Left cardiac atrium (tissue), 4 donors: ENCODE measurements around the gene DNAI2. TPM values are rescaled to one million over a fixed set of nuclear protein-coding genes. Genes with fewer than 3 reads are reported as not detected.

ENCODE experiments used
- ATAC-seq, 2 donors: fragments of 200-7000 bp; cut with Tn5 transposase; one replicate each; pipeline ENCODE4 v1.9.1; 2020; ENCODE audit warnings: mild to moderate bottlenecking in 2 of 2, moderate library complexity in 2 of 2
- DNase-seq: peaks from one replicate; pipeline ENCODE4 v3.0.0-alpha.2; 2020
- intact Hi-C, 2 donors: fragments of 100-400 bp; cut with DNase I; formaldehyde crosslinking; loops; one replicate each; pipeline versions ENCODE4 v1.14.1 to v1.15.1; 2022 to 2023
- long read RNA-seq: library from polyadenylated mRNA; unstranded; transcript quantifications from one replicate; pipeline ENCODE4 v2.0.0, GENCODE V29; 2021
- total RNA-seq, 2 donors: library from RNA; stranded (reverse); fragmentation: NEBNext Ultra II Directional; extraction: Animal tissue kit (Norgen Biotek cat#: 25700); gene quantifications; one replicate each; pipeline ENCODE4 v1.2.1, GENCODE V29; 2021
- donor health status: DM: no; HTN: yes; CAD: no.
- donor health status: DM: no; HTN: yes; CAD: no; lungs with severe emphysema.
- donor health status: DM: yes; HTN: yes; CAD: no.
- donor health status: Dilated cardiomyopathy.

DNAI2 gene, protein sequence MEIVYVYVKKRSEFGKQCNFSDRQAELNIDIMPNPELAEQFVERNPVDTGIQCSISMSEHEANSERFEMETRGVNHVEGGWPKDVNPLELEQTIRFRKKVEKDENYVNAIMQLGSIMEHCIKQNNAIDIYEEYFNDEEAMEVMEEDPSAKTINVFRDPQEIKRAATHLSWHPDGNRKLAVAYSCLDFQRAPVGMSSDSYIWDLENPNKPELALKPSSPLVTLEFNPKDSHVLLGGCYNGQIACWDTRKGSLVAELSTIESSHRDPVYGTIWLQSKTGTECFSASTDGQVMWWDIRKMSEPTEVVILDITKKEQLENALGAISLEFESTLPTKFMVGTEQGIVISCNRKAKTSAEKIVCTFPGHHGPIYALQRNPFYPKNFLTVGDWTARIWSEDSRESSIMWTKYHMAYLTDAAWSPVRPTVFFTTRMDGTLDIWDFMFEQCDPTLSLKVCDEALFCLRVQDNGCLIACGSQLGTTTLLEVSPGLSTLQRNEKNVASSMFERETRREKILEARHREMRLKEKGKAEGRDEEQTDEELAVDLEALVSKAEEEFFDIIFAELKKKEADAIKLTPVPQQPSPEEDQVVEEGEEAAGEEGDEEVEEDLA
- not detected for total RNA-seq
- long read RNA-seq = 0 reads

DNA sequence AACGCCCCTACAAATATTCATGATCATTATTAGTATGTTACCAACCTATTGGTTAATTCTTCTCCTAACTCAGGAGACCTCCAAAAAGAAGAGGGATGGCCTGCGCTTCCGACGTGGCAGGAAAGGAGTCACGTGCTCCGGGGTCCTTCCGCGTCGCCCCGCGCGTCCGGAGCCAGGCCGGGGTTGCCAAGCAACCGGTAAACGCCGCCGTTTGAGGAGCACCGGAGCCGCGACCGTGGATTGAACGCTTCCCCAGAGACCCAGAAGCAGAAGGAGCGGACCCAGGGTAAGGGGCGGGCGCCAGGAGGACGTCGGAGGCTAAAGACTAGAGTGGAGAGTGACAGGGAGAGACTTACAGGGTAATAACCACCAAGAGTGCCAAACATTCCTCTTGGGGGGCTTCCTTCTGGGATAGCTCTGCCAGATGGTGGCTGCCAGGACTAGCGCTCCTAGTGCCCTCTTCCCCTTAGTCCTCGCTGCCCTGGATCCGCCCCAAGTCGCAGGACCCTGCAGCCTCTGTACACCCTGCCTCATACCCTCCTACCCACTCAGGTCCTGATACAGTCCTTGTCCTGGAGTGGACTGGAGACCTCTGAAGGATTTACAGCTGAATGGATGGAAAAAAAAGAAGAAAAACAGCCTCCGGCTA lies at the start of gene DNAI2:
TSS of gene DNAI2 (plus strand) at position 175 of the 649 bp plus-strand sequence. CDS start 7,584 bp downstream, outside the sequence.
- intact Hi-C loops = loop anchor here in 1 of 2 donors (10.0 kb wide), 1 partner anchor 59 kb away; the partner anchor contains the start of gene TTYH2
- ATAC-seq = peak in 1 of 2 donors; percentile 11
- DNase-seq = peak; percentile 64

DNA sequence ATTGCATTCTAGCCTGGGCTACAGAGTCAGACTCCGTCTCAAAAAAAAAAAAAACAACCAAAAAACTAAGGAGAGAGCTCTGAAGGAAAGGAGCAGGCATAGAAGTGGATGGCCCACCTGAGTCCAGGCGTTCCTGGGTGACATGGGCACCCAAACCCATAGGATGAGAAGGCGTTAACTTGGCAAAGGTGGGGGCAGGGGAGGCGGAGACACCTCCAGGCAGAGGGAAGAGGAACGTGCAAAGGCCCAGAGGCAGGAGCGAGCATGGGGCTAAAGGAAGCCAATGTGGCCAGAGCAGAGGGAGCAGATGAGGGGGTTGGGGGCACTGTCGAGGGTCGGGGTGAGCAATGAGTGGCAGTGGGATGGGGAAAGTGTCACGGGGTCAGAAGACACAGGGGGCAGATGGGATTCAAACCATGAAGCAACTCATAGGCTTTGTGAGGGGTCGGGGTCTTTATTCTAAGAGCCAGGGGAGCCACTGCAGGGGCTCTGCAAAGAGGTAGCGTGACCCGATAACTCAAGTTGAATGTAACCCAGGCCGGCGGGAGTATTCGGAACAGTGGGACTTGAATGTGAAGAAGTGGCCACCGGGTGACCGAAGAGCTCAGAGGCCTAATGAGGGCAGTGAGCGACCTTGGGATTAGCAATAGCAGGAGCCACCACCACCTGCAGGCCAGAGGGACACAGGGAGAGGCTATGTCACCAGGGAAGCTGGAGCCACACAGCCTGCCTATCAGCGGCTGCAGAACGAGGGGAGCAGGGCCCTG lies 48.9 kb upstream of the DNAI2 start:
- intact Hi-C loops = no loop called here
- ATAC-seq (no peak), DNase-seq (no peak)

DNA sequence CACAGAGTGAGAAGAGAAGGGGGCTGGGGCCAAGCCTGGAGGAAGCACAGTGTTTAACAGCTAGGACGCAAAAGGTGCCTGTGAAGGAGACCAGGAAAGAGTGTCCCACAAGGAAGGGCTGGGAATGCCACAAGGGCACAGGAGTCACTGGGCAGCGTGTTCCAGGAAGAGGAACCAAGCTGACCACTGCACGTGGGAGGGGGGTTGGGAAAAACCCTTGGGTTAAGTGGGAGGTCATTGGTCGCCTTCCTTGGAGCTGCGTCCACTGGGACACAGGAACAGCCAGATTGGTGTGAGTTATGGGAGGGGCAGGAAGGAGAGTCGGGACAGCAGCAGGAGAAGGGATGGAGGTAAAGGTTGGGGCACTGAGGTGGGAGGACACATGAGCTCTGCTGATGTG lies 47.8 kb upstream of the DNAI2 start:
- intact Hi-C loops = no loop called here
- ATAC-seq (no peak), DNase-seq (no peak)

DNA sequence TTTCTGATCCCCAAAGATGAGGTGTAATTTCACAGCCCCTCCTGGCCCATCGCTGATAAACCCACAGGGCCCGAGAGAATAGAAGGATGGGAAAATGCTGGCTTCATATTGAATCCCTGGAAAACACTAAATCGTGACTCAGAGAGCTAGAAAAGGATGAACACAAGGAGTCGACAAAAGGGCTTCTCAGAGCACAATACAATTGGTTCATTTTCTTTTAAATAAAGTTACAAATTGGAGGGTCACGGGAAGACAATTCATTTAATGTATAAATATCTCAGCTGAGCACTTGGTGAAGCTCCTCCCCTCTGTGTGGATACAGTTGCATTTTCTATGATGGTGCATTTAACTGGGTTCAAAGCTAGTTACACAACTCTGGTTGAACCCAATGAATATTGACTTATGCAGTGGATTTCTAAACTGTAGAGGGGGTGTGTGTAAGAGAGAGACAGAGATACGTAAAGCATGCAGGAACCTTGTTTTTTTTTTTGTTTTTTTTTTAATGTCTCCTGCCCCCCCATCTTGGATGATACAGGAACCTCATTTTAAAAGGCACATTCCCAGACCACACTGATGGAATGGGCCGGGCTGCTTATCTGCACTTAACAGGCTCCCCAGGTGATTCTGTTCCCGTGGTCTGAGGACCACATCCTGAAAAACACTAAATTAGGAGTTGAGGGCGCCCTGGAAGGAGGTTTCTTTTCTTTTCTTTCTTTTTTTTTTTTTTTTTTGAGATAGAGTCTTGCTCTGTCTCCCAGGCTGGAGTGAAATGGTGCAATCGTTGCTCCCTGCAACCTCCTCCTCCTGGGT lies 46.6 kb upstream of the DNAI2 start:
- intact Hi-C loops = no loop called here
- ATAC-seq (no peak), DNase-seq (no peak)

DNA sequence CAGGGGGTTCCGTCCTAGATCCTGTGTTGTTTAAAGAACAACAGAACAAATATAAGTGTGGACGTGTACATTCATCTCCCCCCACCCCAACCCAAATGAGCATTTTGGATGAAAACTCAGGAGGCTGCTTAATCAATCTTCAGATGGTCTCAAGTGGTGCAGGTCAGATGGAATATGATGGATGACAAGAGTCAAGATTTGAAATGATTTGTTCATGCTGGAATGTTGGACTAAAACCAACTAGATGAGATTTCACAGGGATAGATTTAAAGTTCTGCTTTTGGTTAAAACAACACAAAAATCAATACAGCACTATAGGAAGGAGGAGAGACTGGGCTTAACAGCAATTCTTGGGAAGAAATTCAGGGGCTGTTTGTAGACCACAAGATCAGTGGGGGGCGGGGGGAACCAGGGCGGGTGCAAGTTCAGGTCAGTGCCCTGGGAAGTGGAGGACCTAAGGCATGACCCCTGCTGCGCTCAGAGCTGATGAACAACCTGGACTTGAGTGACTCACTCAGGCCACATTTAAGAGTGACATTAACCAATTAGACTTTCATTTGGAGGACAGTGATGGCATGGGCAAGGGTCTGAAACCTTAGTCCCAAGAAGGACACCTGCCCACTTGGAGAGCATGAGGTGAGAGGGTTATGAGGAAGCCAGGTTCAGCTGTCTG lies 45.6 kb upstream of the DNAI2 start:
- DNase-seq = no peak
- intact Hi-C loops = no loop called here
- ATAC-seq = no peak

DNA sequence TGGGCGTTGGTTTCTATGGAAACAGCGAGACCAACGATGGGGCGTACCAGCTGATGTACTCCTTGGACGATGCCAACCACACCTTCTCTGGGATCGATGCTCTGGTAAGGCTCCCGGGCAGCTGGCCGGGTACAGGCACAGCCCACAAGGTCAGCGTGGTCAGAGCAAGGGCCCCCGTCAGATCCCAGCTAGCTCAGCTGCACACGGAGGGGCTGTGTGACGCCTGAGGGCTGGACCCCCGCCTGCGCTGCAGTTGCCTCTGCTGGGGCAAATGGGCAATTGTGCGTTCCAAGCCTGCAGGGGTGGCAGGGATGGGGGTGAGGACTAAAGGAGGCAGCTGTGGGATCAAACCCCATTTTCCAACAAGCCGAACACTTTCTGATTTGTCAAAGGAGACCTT lies 43.1 kb upstream of the DNAI2 start:
- DNase-seq = no peak
- intact Hi-C loops = no loop called here
- no peak for ATAC-seq

DNA sequence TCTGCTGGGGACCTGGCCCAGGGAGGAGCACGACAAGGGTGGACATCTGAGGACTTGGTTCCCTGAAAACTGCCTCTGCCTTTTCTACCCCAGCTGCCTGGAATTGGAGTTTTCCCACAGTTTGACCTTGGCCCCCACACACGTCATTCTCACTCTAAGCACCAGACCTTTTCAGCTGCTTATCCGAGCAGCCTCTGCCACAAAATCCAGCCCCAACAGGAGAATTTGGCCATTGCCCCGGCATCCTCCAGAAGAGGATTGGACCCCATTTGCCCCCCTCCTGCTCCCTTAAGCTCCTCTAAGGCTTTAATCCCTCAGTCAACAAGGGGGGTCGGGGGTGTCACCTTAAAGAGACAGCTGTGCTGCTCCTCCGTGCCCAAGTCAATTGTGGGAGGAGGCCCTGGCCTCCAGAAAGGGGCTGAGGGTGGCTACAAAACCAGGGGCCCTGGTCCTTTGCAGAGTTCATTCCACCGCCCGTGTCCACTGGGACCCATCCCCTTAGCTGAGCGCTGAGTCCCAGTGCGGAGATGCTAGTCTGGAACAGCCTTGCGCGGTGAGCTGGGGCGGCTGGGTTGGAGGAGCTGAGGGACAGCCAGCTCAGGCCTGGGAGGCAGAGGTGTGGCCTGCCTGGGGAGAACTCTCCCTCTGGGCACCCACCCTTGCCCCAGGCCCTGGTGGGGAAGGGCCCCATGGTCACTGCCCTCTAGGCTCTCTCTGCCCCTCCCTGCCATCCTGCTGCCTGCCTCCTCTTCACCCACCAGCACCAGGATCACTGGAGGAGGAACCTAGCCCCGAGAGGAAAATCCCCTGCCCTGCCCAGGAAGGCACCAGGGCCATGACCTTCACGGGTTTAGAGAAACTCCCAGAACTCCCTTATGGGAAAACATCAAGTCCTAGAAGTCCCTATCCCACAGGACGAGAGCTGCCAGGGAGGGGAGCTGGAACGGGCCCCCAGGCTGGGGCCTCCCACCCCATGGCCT lies 41.8 kb upstream of the DNAI2 start:
- no peak for DNase-seq
- no peak for ATAC-seq
- intact Hi-C loops = no loop called here

DNA sequence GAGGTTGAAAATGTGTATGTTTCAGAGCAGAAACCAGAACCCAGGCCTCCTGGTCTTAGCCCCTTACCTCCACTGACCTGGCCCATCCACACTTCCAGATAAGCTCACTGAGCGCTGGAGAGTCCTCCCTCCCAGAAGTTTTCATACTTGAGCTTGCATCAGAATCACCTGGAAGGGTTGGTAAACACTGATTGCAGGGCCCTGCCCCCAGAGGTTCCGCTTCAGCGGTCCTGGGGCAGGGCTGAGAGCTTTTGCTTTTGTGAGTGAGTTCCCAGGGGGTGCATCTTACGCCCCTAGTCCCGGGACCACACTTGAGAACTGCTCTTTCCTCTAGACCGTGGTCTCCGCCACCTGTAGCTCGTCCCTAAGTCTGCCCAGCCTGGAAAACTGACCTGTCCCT lies 40.1 kb upstream of the DNAI2 start:
- intact Hi-C loops = no loop called here
- no peak for ATAC-seq
- DNase-seq = no peak

DNA sequence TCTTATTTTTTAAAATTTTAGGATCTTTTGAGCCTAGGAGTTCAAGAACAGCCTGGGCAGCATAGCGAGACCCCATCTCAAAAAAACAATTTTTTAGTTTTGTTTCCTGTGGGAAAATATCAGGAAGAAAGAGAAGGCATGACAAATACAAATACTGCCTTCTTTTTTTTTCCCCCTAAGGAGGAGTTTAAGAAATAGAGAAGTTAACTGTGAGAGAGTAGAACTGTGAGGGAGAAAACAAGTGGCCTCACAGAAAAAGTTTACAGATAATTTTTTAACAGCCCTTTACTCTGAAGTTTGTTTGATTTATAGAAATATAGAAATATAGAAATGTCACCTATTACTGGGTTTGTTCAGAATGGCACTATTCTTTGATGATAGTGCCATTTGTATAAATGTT lies 39.5 kb upstream of the DNAI2 start:
- intact Hi-C loops = no loop called here
- ATAC-seq (no peak), DNase-seq (no peak)

DNA sequence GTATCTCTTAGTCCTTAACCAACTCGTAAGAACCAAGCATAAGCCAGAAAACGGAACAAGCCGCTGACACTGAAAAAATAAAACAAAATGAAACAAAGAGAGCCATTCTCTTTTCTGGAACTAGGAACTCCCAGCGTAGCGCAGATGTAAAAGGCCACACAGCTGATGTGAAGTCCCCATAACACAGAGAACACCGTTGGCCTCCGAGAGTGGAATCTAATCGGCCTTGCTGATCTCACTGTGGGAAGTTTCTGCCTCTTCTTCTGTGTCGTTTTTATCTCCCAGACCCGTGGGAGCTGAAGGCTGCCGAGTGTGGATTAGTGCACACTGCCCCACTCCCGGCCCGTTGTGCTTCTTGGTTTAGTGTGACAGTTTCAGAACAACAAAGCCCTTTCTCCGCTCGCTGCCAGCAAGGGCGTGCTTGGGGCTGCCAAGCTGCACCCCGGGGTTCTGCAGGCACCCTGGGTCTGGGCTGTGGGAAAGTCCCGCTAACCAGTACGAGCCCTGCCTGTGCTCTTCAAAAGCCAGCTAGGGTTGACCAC lies 38.9 kb upstream of the DNAI2 start:
- intact Hi-C loops = no loop called here
- DNase-seq (no peak), ATAC-seq (peak in 1 of 2 donors; percentile 10)

DNA sequence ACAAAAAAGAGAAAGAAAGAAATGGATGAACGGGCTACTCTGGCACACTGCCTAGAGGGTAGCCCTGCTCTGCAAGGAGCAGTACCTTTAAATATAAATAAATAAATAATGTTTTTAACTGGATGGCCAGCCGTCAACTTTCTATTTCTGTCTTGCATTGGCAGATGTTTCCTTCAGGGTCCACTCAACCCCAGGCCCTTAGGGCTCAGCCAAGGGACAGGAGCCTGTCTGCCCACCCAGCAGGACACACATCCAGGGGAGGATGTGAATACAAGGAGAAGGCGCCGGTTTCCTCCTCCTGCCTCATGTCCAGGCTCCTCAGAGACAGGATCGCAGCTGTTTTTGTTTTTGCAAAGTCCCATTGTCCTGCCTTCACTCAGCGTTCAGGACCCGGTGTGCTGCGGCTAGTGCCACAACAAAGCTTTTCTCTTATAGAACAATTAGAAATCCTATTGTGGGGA lies 38.1 kb upstream of the DNAI2 start:
- DNase-seq (no peak), ATAC-seq (peak in 1 of 2 donors; percentile 13)
- intact Hi-C loops = no loop called here

DNA sequence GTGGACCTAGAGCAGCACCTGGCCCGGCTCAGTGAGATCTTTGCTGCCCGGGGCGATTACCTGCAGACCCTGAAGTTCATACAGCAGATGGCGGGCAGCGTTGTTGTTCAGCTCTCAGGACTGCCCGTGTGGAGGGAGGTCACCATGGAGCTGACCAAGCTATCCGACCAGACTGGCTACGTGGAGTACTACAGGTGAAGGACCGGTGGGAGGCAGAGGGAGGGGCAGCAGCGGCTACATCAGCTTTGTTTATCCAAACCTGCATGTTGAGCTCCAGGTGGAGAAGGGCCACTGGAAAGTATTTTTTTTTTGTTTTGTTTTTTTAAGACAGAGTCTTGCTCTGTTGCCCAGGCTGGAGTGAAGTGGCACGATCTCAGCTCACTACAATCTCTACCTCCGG lies 36.7 kb upstream of the DNAI2 start:
- intact Hi-C loops = no loop called here
- DNase-seq = no peak
- ATAC-seq = no peak

DNA sequence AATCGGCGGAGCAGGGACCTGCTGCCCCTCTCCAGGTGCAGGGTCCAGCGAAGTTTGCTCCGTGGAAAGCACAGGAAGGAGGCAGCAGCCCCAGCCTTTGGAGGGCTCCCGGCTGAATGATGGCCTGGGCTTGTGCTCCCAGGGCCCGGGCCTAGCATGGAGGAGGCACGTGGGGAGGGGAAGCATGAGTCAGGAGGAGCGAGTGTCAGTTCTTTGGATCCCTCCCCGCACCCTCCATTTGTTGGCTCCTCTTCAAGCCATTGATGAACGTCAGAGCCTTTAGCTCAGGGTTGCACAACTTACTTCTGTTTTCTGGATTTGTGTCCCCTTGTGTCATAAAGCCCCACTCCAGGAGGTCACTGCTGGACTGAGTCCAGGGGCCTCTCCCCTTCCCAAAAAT lies 34.9 kb upstream of the DNAI2 start:
- ATAC-seq = no peak
- peak; percentile 54 for DNase-seq
- intact Hi-C loops = no loop called here

DNA sequence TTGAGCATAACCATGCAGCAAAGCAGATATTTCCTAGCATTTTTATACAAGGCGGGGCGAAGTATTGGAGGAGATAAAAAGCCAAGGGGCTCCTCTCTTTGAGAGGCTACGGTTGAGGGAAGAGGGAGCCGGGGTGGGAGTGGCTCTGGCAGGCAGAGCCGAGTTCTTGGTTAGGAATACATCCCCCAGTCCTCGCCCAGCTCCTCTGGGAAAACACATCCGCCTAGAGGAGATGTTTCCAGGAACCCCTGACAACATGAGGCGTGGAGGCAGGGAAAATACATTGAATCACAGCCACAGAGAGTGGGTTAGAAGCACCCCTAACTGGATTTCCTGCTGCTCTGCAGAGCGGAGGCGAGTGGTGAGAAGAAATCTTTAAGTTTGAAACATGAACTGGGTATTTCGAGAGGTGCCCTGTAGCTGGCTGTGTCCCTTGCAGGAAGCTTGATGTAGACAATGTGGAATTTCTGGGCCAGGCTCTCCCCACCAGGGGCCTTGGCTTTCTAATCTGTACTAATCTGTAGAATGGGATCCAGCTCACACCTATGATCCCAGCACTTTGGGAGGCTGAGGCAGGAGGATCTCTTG lies 33.3 kb upstream of the DNAI2 start:
- DNase-seq (peak; percentile 71), ATAC-seq (peak; percentile 20 to 44)
- intact Hi-C loops = loop anchor here in 1 of 2 donors (10.0 kb wide), 1 partner anchor 54 kb away; no protein-coding TSS in a partner anchor

DNA sequence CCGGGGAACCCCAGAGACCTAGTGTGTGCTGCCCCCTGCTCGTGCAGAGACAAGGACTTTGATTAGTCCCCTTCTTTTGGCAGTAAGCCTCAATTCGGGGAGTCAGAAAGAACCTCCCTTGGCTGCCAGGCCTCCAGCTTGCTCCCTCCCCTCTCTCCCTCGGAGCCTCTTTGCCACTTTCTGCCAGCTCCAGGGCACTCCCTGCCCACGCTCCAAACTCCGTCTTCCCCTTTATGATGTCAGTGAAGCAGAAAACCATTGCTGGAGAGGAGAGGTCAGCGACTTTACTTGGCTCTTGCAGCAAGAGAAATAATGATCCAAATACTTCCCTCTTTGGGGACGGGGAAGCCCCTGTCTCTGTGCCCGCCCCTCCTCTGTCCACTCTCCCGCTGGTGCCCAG lies 32.6 kb upstream of the DNAI2 start:
- peak; percentile 32 to 62 for ATAC-seq
- intact Hi-C loops = loop anchor here in 1 of 2 donors (10.0 kb wide), 1 partner anchor 53 kb away; no protein-coding TSS in a partner anchor
- peak; percentile 48 for DNase-seq

DNA sequence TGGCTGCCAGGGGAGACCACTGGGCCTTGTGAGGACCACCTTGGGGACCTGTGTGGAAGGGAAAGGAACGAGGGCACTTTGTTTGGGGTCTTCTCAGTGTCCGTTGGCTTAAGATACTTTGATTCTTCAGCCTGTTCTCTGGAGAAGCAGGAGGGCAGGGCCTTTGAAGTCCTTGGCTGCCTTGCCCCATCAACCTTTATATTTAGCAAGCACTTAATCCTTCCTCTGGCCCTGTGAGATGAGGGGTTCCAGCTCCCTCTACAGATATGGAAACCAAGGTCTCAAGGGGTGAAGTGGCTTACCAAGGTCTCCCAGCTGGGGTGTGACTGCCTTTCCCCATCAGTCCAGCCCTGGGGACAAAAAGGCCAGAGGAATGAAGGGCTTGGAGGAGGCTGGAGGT lies 32.2 kb upstream of the DNAI2 start:
- ATAC-seq (peak in 1 of 2 donors; percentile 3), DNase-seq (no peak)
- intact Hi-C loops = loop anchor here in 1 of 2 donors (10.0 kb wide), 1 partner anchor 53 kb away; no protein-coding TSS in a partner anchor
